Measurements from ENCODE around the gene OR1E1.
"Not testable (repeated sequence)": the region's sequence is repeated elsewhere in the genome, so short reads cannot be mapped to it uniquely, and the experiment has no call there.

GRCh38 chr17:3397801-3398200, 409 bp downstream of the OR1E1 start:
- not testable (repeated sequence) for TF ChIP-seq CTCF (IDR thresholded peaks at IDR 0.05; ENCODE audit: borderline replicate concordance, extremely low read depth, low read length, poor library complexity, severe bottlenecking); EZH2 (IDR thresholded peaks at IDR 0.05; ENCODE audit: borderline replicate concordance, low read depth, low read length, severe bottlenecking)

All from DND-41 (cell line).